Osteoblast (primary cell): Measurements from ENCODE around the gene KRTAP19-6. TPM values are rescaled to one million over a fixed set of nuclear protein-coding genes. Genes with fewer than 3 reads are reported as not detected.

Experiments used
- DNase-seq: peaks from one replicate; pipeline ENCODE4 v3.0.0; 2011; ENCODE audit warnings: low spot score, mixed read lengths; ENCODE audit not compliant: insufficient read length; ENCODE audit errors: missing footprints
- H2AFZ ChIP-seq: 2 replicates; pipeline ENCODE4 v1.6.0; 2011; ENCODE audit warnings: mild to moderate bottlenecking, low read length
- H3K27ac ChIP-seq: 2 replicates; pipeline ENCODE4 v1.5.1; 2011; ENCODE audit warnings: mild to moderate bottlenecking, low read depth, low read length, moderate library complexity
- H3K27me3 ChIP-seq: 2 replicates; pipeline ENCODE4 v1.6.0; 2012; ENCODE audit warnings: mild to moderate bottlenecking, control low read depth, inconsistent platforms, low read length, moderate library complexity; ENCODE audit not compliant: insufficient read depth
- H3K36me3 ChIP-seq: 2 replicates; pipeline ENCODE4 v1.5.1; 2011; ENCODE audit warnings: mild to moderate bottlenecking, low read length, control low read depth, moderate library complexity; ENCODE audit not compliant: insufficient read depth
- H3K4me1 ChIP-seq: 2 replicates; pipeline ENCODE4 v1.5.1; 2011; ENCODE audit warnings: mild to moderate bottlenecking, low read length, control low read depth, moderate library complexity; ENCODE audit not compliant: insufficient read depth
- H3K4me2 ChIP-seq: 2 replicates; pipeline ENCODE4 v1.6.0; 2011; ENCODE audit warnings: mild to moderate bottlenecking, low read length; ENCODE audit not compliant: insufficient read depth
- H3K4me3 ChIP-seq: fragments of 200-600 bp; sonication (generic); 3 replicates; pipeline ENCODE4 v1.5.1; 2012; ENCODE audit warnings: mild to moderate bottlenecking, low read length, inconsistent platforms; ENCODE audit not compliant: insufficient read depth
- H3K79me2 ChIP-seq: 2 replicates; pipeline ENCODE4 v1.6.0; 2012; ENCODE audit warnings: mild to moderate bottlenecking, low read length, control low read depth, inconsistent platforms; ENCODE audit not compliant: insufficient read depth
- H3K9me3 ChIP-seq: 2 replicates; pipeline ENCODE4 v1.5.1; 2011; ENCODE audit warnings: low read depth, low read length, control low read depth
- H4K20me1 ChIP-seq: 2 replicates; pipeline ENCODE4 v1.6.0; 2012; ENCODE audit warnings: mild to moderate bottlenecking, low read length, control low read depth; ENCODE audit not compliant: insufficient read depth
- CTCF ChIP-seq: IDR thresholded peaks from 2 replicates; pipeline ENCODE4 v1.5.1; 2011; ENCODE audit warnings: mild to moderate bottlenecking, low read depth, low read length, moderate library complexity; ENCODE audit errors: extremely low read depth
- total RNA-seq: library from RNA; depleted of rRNA; stranded (reverse); fragments of >200 nt; gene quantifications from 2 replicates; pipeline ENCODE4 v1.2.3, GENCODE V29; 2012

Gene KRTAP19-6
- total RNA-seq, 1 donor, result not detected

- TF ChIP-seq CTCF, result no peak
- no peaks in the 10 kb centered on the region for H3K9me3 ChIP-seq
- no peak overlapping the region for H3K4me3 ChIP-seq
- no peak overlapping the region for H3K27ac ChIP-seq
- no peaks in the 10 kb centered on the region for H3K36me3 ChIP-seq
- DNase-seq, result no peak
- no peaks in the 10 kb centered on the region for H3K27me3 ChIP-seq
- no peaks in the 10 kb centered on the region for H3K79me2 ChIP-seq
- H4K20me1 ChIP-seq, result no peaks in the 10 kb centered on the region
- H3K4me1 ChIP-seq, result no peaks in the 10 kb centered on the region
- no peak overlapping the region for H3K4me2 ChIP-seq
- H2AFZ ChIP-seq, result no peak overlapping the region
Measured at GRCh38 chr21:30579346-30579745, 37.7 kb upstream of the KRTAP19-6 start.

- H2AFZ ChIP-seq, result no peak overlapping the region
- no peaks in the 10 kb centered on the region for H3K79me2 ChIP-seq
- no peak for TF ChIP-seq CTCF
- H3K4me3 ChIP-seq, result no peak overlapping the region
- H3K4me2 ChIP-seq, result no peak overlapping the region
- H3K27me3 ChIP-seq, result no peaks in the 10 kb centered on the region
- H4K20me1 ChIP-seq, result no peaks in the 10 kb centered on the region
- no peaks in the 10 kb centered on the region for H3K4me1 ChIP-seq
- no peaks in the 10 kb centered on the region for H3K36me3 ChIP-seq
- no peak overlapping the region for H3K27ac ChIP-seq
- no peak for DNase-seq
- H3K9me3 ChIP-seq, result no peaks in the 10 kb centered on the region
Measured at GRCh38 chr21:30577766-30578165, 36.1 kb upstream of the KRTAP19-6 start.

- no peak overlapping the region for H3K4me3 ChIP-seq
- no peak overlapping the region for H3K27ac ChIP-seq
- H3K4me2 ChIP-seq, result no peak overlapping the region
- H2AFZ ChIP-seq, result no peak overlapping the region
- no peaks in the 10 kb centered on the region for H3K79me2 ChIP-seq
- DNase-seq, result no peak
- no peaks in the 10 kb centered on the region for H3K9me3 ChIP-seq
- H3K36me3 ChIP-seq, result no peaks in the 10 kb centered on the region
- no peaks in the 10 kb centered on the region for H4K20me1 ChIP-seq
- no peaks in the 10 kb centered on the region for H3K4me1 ChIP-seq
- TF ChIP-seq CTCF, result no peak
- H3K27me3 ChIP-seq, result no peaks in the 10 kb centered on the region
Measured at GRCh38 chr21:30567617-30568016, 26.0 kb upstream of the KRTAP19-6 start.

- Histone ChIP-seq H2AFZ (no peak overlapping the region), H3K4me1 (no peaks in the 10 kb centered on the region), H3K4me3 (no peak overlapping the region), H3K36me3 (no peaks in the 10 kb centered on the region), H3K27ac (no peak overlapping the region), H3K4me2 (no peak overlapping the region), H3K79me2 (no peaks in the 10 kb centered on the region), H3K9me3 (no peaks in the 10 kb centered on the region), H3K27me3 (no peaks in the 10 kb centered on the region), H4K20me1 (no peaks in the 10 kb centered on the region)
- no peak for DNase-seq
- TF ChIP-seq CTCF, result no peak
Measured at GRCh38 chr21:30563630-30564029, 22.0 kb upstream of the KRTAP19-6 start.
